T47D (cell line): ENCODE data around the gene SRL.
A peak's percentile ranks its signal among the peaks of the same experiment; 100 is the strongest.

Source experiments
- DNase-seq, 2 experiments: peaks; one replicate each; pipeline versions ENCODE4 v3.0.0 to v3.0.0-alpha.2; 2011 to 2012; ENCODE audit warnings: low read depth in 1 of 2, low spot score in 1 of 2
- JUND ChIP-seq: IDR thresholded peaks from 2 replicates; pipeline ENCODE4 v1.6.1; 2012; ENCODE audit warnings: low read depth
- in situ Hi-C: cut with HindIII; loops from 2 replicates; pipeline ENCODE4 v1.10.0; 2016; ENCODE audit warnings: low sequenced_read_pairs, low pct_unique_long_range_greater_than_20kb

SRL gene

GRCh38 chr16:4180511-4180910, 61.4 kb downstream of the SRL start:
- in situ Hi-C loops: no loop called here
- DNase-seq: no peak
- TF ChIP-seq JUND: no peak

GRCh38 chr16:4179763-4180260, 62.1 kb downstream of the SRL start:
- TF ChIP-seq JUND: no peak
- in situ Hi-C loops: no loop called here
- DNase-seq: no peak

GRCh38 chr16:4179020-4179419, 62.9 kb downstream of the SRL start:
- in situ Hi-C loops: no loop called here
- TF ChIP-seq JUND: no peak
- DNase-seq: peak in 1 of 2 experiments; percentile 89

GRCh38 chr16:4178468-4179010, 63.3 kb downstream of the SRL start:
- no peak for DNase-seq
- in situ Hi-C loops: no loop called here
- no peak for TF ChIP-seq JUND

GRCh38 chr16:4176906-4177417, 64.9 kb downstream of the SRL start:
- no peak for DNase-seq
- in situ Hi-C loops: no loop called here
- TF ChIP-seq JUND: no peak

GRCh38 chr16:4175849-4176248, 66.0 kb downstream of the SRL start:
- in situ Hi-C loops: no loop called here
- TF ChIP-seq JUND: no peak
- DNase-seq: no peak

GRCh38 chr16:4172070-4172469, 69.8 kb downstream of the SRL start:
- no peak for TF ChIP-seq JUND
- no peak for DNase-seq
- in situ Hi-C loops: no loop called here

- TF ChIP-seq JUND: no peak
- no peak for DNase-seq
- in situ Hi-C loops: no loop called here
Measured at GRCh38 chr16:4169415-4169814, 72.5 kb downstream of the SRL start.

- no peak for DNase-seq
- TF ChIP-seq JUND: no peak
- in situ Hi-C loops: no loop called here
Measured at GRCh38 chr16:4166821-4167220, 75.1 kb downstream of the SRL start.

- TF ChIP-seq JUND: no peak
- no peak for DNase-seq
Measured at GRCh38 chr16:4160658-4161430, 81.0 kb downstream of the SRL start.

GRCh38 chr16:4159726-4160125, 82.2 kb downstream of the SRL start:
- in situ Hi-C loops: no loop called here
- DNase-seq: no peak
- no peak for TF ChIP-seq JUND

More at GRCh38 chr16:4160658-4161430, 81.0 kb downstream of the SRL start:
- in situ Hi-C loops: no loop called here

- TF ChIP-seq JUND: no peak
- DNase-seq: no peak
- in situ Hi-C loops: no loop called here
Measured at GRCh38 chr16:4158143-4159093, 83.5 kb downstream of the SRL start.
